Ovary (tissue), 9 donors: ENCODE results near the gene RAP1GAP. TPM values are rescaled to one million over a fixed set of nuclear protein-coding genes. Genes with fewer than 3 reads are reported as not detected.

Source experiments
- DNase-seq, 5 donors: peaks; one replicate each; pipeline ENCODE4 v3.0.0-alpha.2; 2019 to 2020
- H3K27ac ChIP-seq, 2 donors: fragments of 200-600 bp; one replicate each; pipeline versions ENCODE4 v1.5.1 to v1.8.0; 2019 to 2022
- H3K27me3 ChIP-seq: fragments of 200-600 bp; one replicate; pipeline ENCODE4 v1.8.0; 2022
- H3K36me3 ChIP-seq: fragments of 200-600 bp; sonication (generic); one replicate; pipeline ENCODE4 v1.5.1; 2019
- H3K4me1 ChIP-seq: one replicate; pipeline ENCODE4 v1.8.1; 2013; ENCODE audit warnings: mild to moderate bottlenecking, moderate library complexity; ENCODE audit not compliant: insufficient read depth
- H3K4me3 ChIP-seq: fragments of 200-600 bp; sonication (generic); one replicate; pipeline ENCODE4 v1.5.1; 2017
- H3K9me3 ChIP-seq, 2 donors: fragments of 200-600 bp in 1 of 2; sonication (generic) in 1 of 2; one replicate each; pipeline versions ENCODE4 v1.5.1 to v1.8.1; 2013 to 2019; ENCODE audit warnings: mild to moderate bottlenecking in 1 of 2, moderate library complexity in 1 of 2
- CTCF ChIP-seq, 3 donors: fragments of 450-650 bp in 2 of 3; fragments of 200-600 bp in 1 of 3; IDR thresholded peaks; one replicate each; pipeline versions ENCODE4 v1.5.1 to v1.8.0; 2016 to 2022; ENCODE audit warnings: antibody characterized with exemption in 3 of 3, mild to moderate bottlenecking in 1 of 3
- EP300 ChIP-seq: sonication (generic); formaldehyde crosslinking; IDR thresholded peaks from one replicate; pipeline ENCODE4 v1.6.1; 2017; ENCODE audit warnings: antibody characterized with exemption
- POLR2A ChIP-seq: fragments of 450-650 bp; IDR thresholded peaks from one replicate; pipeline ENCODE4 v1.6.1; 2017; ENCODE audit warnings: antibody characterized with exemption, mild to moderate bottlenecking, moderate library complexity
- WGBS, 3 donors: extraction: QIAGEN DNeasy Blood & Tissue Kit in 1 of 3; methylation state at CpG; one replicate each; pipeline versions ENCODE4 v1.1.5 to v1.1.7; 2013 to 2017; 5-methylcytosine and 5-hydroxymethylcytosine counted together
- intact Hi-C, 4 donors: fragments of 100-400 bp; cut with DNase I; formaldehyde crosslinking; loops; one replicate each; pipeline versions ENCODE4 v1.11.0 to v1.15.1; 2022 to 2023
- polyA plus RNA-seq, 2 donors: library from polyadenylated mRNA; stranded (reverse); fragments of 200-250 nt in 1 of 2; fragments of 350-450 nt in 1 of 2; fragmentation: Illumina TruSeq in 1 of 2; extraction: RNeasy Lipid Tissue Mini Kit (QIAGEN cat#74804) in 1 of 2; gene quantifications; one replicate each; pipeline ENCODE4 v1.2.3, GENCODE V29; 2013 to 2014
- total RNA-seq, 7 donors: library from RNA; depleted of rRNA in 2 of 7; stranded (reverse); fragments of >200 nt in 2 of 7; fragmentation: NEBNext Ultra II Directional in 3 of 7; extraction: Animal tissue kit (Norgen Biotek cat#: 25700) in 3 of 7; gene quantifications; one replicate each; pipeline versions ENCODE4 v1.1.0 to v1.2.4, GENCODE V29; 2016 to 2023
- donor health status: DM: no; HTN: no; CAD: no; lungs with moderate emphysema.
- donor health status: DM: no; HTN: no; CAD: no.
- donor health status: Bipolar disorder and iron deficiency.
- donor health status: DM: yes; HTN: yes; CAD: no.
- donor health status: DM: no; HTN: no; CAD: no.
- donor health status: DM: yes; HTN: yes; CAD: no.

RAP1GAP gene
- total and polyA plus RNA-seq, 9 donors, result 0.60 to 9.4 (median 2.8) TPM

GRCh38 chr1:21575351-21575942 is 93.7 kb downstream of the RAP1GAP start:
- no peak overlapping the region for H3K4me3 ChIP-seq
- no peaks in the 10 kb centered on the region for H3K9me3 ChIP-seq
- TF ChIP-seq EP300 (no peak), POLR2A (no peak), CTCF (IDR thresholded peaks at IDR 0.05) (no peak)
- H3K27ac ChIP-seq, result no peak overlapping the region
- no peaks in the 10 kb centered on the region for H3K36me3 ChIP-seq
- H3K27me3 ChIP-seq, result no peaks in the 10 kb centered on the region
- 93 to 95% (median 93%) methylated on average over 18 of the region's 18 CpGs for WGBS, 3 donors
- H3K4me1 ChIP-seq, result peaks cover 6% of the 10 kb centered on the region
- intact Hi-C loops, result no loop called here
- DNase-seq, result no peak

GRCh38 chr1:21574466-21575151 is 94.5 kb downstream of the RAP1GAP start:
- Histone ChIP-seq H3K4me3 (no peak overlapping the region), H3K4me1 (peaks cover 6% of the 10 kb centered on the region), H3K27me3 (no peaks in the 10 kb centered on the region), H3K27ac (peak overlapping the region in 1 of 2 donors; percentile 42), H3K36me3 (no peaks in the 10 kb centered on the region), H3K9me3 (no peaks in the 10 kb centered on the region)
- 10 to 21% (median 13%) methylated on average over 16 to 31 of the region's 31 CpGs for WGBS, 3 donors
- DNase-seq, result peak; percentile 33 to 77 (median 42)
- TF ChIP-seq CTCF (IDR thresholded peaks at IDR 0.05) (no peak), EP300 (no peak), POLR2A (no peak)
- intact Hi-C loops, result no loop called here

- no peaks in the 10 kb centered on the region for H3K9me3 ChIP-seq
- H3K4me3 ChIP-seq, result no peak overlapping the region
- DNase-seq, result peak; percentile 40 to 79 (median 57)
- no peak overlapping the region for H3K27ac ChIP-seq
- H3K4me1 ChIP-seq, result peaks cover 6% of the 10 kb centered on the region
- TF ChIP-seq POLR2A (no peak), CTCF (IDR thresholded peaks at IDR 0.05) (peak in 2 of 3 donors; percentile 15 to 38)
- no peaks in the 10 kb centered on the region for H3K36me3 ChIP-seq
- WGBS, 3 donors, result 7 to 11% (median 8%) methylated on average over 11 of the region's 11 CpGs
- H3K27me3 ChIP-seq, result no peaks in the 10 kb centered on the region
- intact Hi-C loops, result no loop called here
Observed at GRCh38 chr1:21573971-21574465, 95.1 kb downstream of the RAP1GAP start.

GRCh38 chr1:21573475-21573874 is 95.7 kb downstream of the RAP1GAP start:
- intact Hi-C loops, result no loop called here

More at GRCh38 chr1:21573475-21573874, 95.7 kb downstream of the RAP1GAP start:
- DNase-seq, result no peak
- Histone ChIP-seq H3K9me3 (no peaks in the 10 kb centered on the region), H3K27ac (no peak overlapping the region), H3K4me3 (no peak overlapping the region), H3K36me3 (no peaks in the 10 kb centered on the region), H3K27me3 (no peaks in the 10 kb centered on the region), H3K4me1 (peaks cover 6% of the 10 kb centered on the region)
- 71 to 75% (median 71%) methylated on average over 11 of the region's 11 CpGs for WGBS, 3 donors
- TF ChIP-seq CTCF (IDR thresholded peaks at IDR 0.05), result no peak
- no peak for TF ChIP-seq POLR2A
- TF ChIP-seq EP300, result no peak
